Left lung (tissue), 10 donors: ENCODE data around the gene CD70. TPM values are rescaled to one million over a fixed set of nuclear protein-coding genes. Genes with fewer than 3 reads are reported as not detected.

Source experiments
- ATAC-seq: fragments of 200-7000 bp; cut with Tn5 transposase; one replicate; pipeline ENCODE4 v1.9.1; 2020; ENCODE audit warnings: moderate library complexity
- DNase-seq, 4 donors: peaks; one replicate each; pipeline ENCODE4 v3.0.0-alpha.2; 2013 to 2020
- H3K27ac ChIP-seq, 2 donors: fragments of 200-600 bp; sonication (generic) in 1 of 2; one replicate each; pipeline versions ENCODE4 v1.5.0 to v1.8.0; 2020 to 2021
- H3K27me3 ChIP-seq, 2 donors: fragments of 200-600 bp; sonication (generic) in 1 of 2; one replicate each; pipeline versions ENCODE4 v1.5.0 to v1.8.0; 2020 to 2021
- H3K36me3 ChIP-seq, 2 donors: fragments of 200-600 bp; sonication (generic) in 1 of 2; one replicate each; pipeline versions ENCODE4 v1.5.0 to v1.8.0; 2020 to 2021
- H3K4me1 ChIP-seq, 2 donors: fragments of 200-600 bp; one replicate each; pipeline ENCODE4 v1.8.0; 2021
- H3K4me3 ChIP-seq, 2 donors: fragments of 200-600 bp; sonication (generic) in 1 of 2; one replicate each; pipeline versions ENCODE4 v1.5.0 to v1.8.0; 2020 to 2021; ENCODE audit warnings: mild to moderate bottlenecking in 1 of 2
- H3K9me3 ChIP-seq, 2 donors: fragments of 200-600 bp; sonication (generic) in 1 of 2; one replicate each; pipeline versions ENCODE4 v1.5.0 to v1.8.0; 2020 to 2021
- intact Hi-C, 2 donors: fragments of 100-400 bp; cut with DNase I; formaldehyde crosslinking; loops; one replicate each; pipeline versions ENCODE4 v1.11.2 to v1.14.2; 2022
- polyA plus RNA-seq, 6 donors: library from polyadenylated mRNA; unstranded; fragments of 120-200 nt; gene quantifications; one replicate each; pipeline ENCODE4 v1.2.1, GENCODE V29; 2013; ENCODE audit not compliant: insufficient read length in 6 of 6
- total RNA-seq, 2 donors: library from RNA; stranded (reverse); fragmentation: NEBNext Ultra II Directional; extraction: Animal tissue kit (Norgen Biotek cat#: 25700); gene quantifications; one replicate each; pipeline ENCODE4 v1.2.1, GENCODE V29; 2021
- TF ChIP-seq, protein P1 (sequence below), 2 donors: fragments of 200-600 bp; sonication (generic) in 1 of 2; IDR thresholded peaks; one replicate each; pipeline versions ENCODE4 v1.5.0 to v1.8.0; 2021; ENCODE audit warnings: antibody characterized with exemption in 2 of 2
- donor health status: DM: no; HTN: yes; CAD: no.
- donor health status: DM: no; HTN: no; CAD: no.

The CD70 gene
- total and polyA plus RNA-seq, 8 donors = 0.22 to 0.53 (median 0.39) TPM; not detected in 4

DNA sequence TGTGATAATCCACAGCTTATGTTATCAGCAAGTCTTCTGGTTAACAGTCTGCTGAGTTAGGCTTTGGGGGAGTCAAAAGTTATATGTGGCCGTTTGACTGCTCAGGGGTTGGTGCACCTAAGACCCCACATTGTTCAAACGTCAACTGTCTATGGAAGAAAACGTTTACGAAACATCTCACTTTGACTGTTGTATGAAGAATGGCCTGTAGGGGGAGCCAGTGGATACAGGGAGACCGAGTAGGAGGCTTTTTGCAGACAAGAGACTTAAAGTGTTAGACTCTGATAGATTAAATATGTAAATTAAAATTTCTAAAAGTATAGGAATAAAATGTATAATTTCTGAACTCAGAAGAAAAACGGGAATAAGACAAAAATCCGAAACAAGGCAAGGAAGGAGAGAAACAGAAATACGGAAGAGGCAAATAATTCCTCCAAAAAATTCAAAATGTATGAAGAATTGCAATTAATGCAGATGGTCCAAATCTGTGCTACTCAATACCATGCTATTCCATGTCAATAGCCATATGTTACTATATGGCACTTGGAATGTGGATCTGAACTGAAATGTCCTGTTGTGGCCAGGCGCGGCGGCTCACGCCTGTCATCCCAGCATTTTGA is 41.2 kb upstream of the CD70 start:
- DNase-seq = peak in 3 of 4 donors; percentile 53 to 83 (median 66)
- intact Hi-C loops = loop anchor here in 1 of 2 donors (5.0 to 10.0 kb wide), 2 partner anchors 117 to 230 kb away; no protein-coding TSS in a partner anchor
- peak; percentile 97 for ATAC-seq
- Histone ChIP-seq H3K27me3 (peaks cover 0 to 1% of the 10 kb centered on the region in 2 donors), H3K4me1 (no peaks in the 10 kb centered on the region), H3K27ac (no peak overlapping the region), H3K9me3 (no peaks in the 10 kb centered on the region), H3K36me3 (no peaks in the 10 kb centered on the region), H3K4me3 (no peak overlapping the region)
- TF ChIP-seq, protein P1, sequence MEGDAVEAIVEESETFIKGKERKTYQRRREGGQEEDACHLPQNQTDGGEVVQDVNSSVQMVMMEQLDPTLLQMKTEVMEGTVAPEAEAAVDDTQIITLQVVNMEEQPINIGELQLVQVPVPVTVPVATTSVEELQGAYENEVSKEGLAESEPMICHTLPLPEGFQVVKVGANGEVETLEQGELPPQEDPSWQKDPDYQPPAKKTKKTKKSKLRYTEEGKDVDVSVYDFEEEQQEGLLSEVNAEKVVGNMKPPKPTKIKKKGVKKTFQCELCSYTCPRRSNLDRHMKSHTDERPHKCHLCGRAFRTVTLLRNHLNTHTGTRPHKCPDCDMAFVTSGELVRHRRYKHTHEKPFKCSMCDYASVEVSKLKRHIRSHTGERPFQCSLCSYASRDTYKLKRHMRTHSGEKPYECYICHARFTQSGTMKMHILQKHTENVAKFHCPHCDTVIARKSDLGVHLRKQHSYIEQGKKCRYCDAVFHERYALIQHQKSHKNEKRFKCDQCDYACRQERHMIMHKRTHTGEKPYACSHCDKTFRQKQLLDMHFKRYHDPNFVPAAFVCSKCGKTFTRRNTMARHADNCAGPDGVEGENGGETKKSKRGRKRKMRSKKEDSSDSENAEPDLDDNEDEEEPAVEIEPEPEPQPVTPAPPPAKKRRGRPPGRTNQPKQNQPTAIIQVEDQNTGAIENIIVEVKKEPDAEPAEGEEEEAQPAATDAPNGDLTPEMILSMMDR (IDR thresholded peaks at IDR 0.05) = peak; percentile 81 to 87

GRCh38 chr19:6626764-6627163 is 35.8 kb upstream of the CD70 start:
- H3K27me3 ChIP-seq = no peaks in the 10 kb centered on the region
- DNase-seq (no peak), ATAC-seq (no peak)
- H3K27ac ChIP-seq = no peak overlapping the region
- no peaks in the 10 kb centered on the region for H3K36me3 ChIP-seq
- no peaks in the 10 kb centered on the region for H3K4me1 ChIP-seq
- H3K4me3 ChIP-seq = no peak overlapping the region
- TF ChIP-seq, protein P1 (IDR thresholded peaks at IDR 0.05) = no peak
- no peaks in the 10 kb centered on the region for H3K9me3 ChIP-seq
- intact Hi-C loops = no loop called here

GRCh38 chr19:6617374-6617773 is 26.4 kb upstream of the CD70 start:
- intact Hi-C loops = no loop called here
- no peaks in the 10 kb centered on the region for H3K36me3 ChIP-seq

GRCh38 chr19:6616011-6616410 is 25.1 kb upstream of the CD70 start:
- TF ChIP-seq, protein P1 (IDR thresholded peaks at IDR 0.05) = no peak
- Histone ChIP-seq H3K4me3 (no peak overlapping the region), H3K27me3 (peaks cover 0 to 34% of the 10 kb centered on the region in 2 donors), H3K27ac (no peak overlapping the region), H3K4me1 (no peaks in the 10 kb centered on the region), H3K36me3 (no peaks in the 10 kb centered on the region), H3K9me3 (peaks cover 0 to 3% of the 10 kb centered on the region in 2 donors)
- DNase-seq (no peak), ATAC-seq (no peak)
- intact Hi-C loops = no loop called here

More at GRCh38 chr19:6617374-6617773, 26.4 kb upstream of the CD70 start:
- peaks cover 0 to 24% of the 10 kb centered on the region in 2 donors for H3K27me3 ChIP-seq
- no peak overlapping the region for H3K4me3 ChIP-seq
- ATAC-seq = no peak
- peaks cover 0 to 3% of the 10 kb centered on the region in 2 donors for H3K9me3 ChIP-seq
- DNase-seq = no peak
- TF ChIP-seq, protein P1 (IDR thresholded peaks at IDR 0.05) = no peak
- H3K27ac ChIP-seq = no peak overlapping the region
- no peaks in the 10 kb centered on the region for H3K4me1 ChIP-seq

DNA sequence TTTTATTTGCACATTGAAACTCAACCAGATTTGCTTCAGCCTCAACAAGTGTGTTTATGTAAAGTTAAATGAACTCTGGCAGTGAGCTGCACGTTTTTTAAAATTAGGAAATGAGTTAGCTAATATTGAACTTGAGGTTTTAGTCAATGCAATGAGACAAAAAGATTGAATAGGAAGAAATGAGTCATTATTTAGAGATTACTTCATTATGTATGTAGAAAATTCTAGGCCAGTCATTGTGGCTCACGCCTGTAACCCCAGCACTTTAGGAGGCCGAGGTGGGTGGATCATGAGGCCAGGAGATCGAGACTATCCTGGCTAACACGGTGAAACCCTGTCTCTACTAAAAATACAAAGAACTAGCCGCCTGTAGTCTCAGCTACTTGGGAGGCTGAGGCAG is 22.8 kb upstream of the CD70 start:
- intact Hi-C loops = no loop called here
- Histone ChIP-seq H3K27me3 (peaks cover 0 to 50% of the 10 kb centered on the region in 2 donors), H3K9me3 (no peaks in the 10 kb centered on the region), H3K27ac (no peak overlapping the region), H3K4me1 (no peaks in the 10 kb centered on the region), H3K4me3 (no peak overlapping the region), H3K36me3 (no peaks in the 10 kb centered on the region)
- TF ChIP-seq, protein P1 (IDR thresholded peaks at IDR 0.05) = no peak
- DNase-seq = no peak
- ATAC-seq = no peak
